Gastrocnemius medialis (tissue), 4 donors: ENCODE data around the gene SLAIN1.

Experiments used
- CTCF ChIP-seq, 5 experiments: fragments of 450-650 bp in 3 of 5; fragments of 200-600 bp in 2 of 5; sonication (generic) in 2 of 5; IDR thresholded peaks in 4 of 5; conservative IDR thresholded peaks in 1 of 5; 1 replicate in 4 of 5; 2 replicates in 1 of 5; pipeline ENCODE4 v1.5.1; 2016 to 2019; ENCODE audit warnings: antibody characterized with exemption in 5 of 5, mild to moderate bottlenecking in 3 of 5, moderate library complexity in 3 of 5
- POLR2A ChIP-seq, 2 donors: fragments of 450-650 bp; IDR thresholded peaks; one replicate each; pipeline ENCODE4 v1.6.1; 2017; ENCODE audit warnings: antibody characterized with exemption in 2 of 2, mild to moderate bottlenecking in 2 of 2, moderate library complexity in 2 of 2

GRCh38 chr13:77767413-77767812, 69.9 kb downstream of the SLAIN1 start:
- TF ChIP-seq CTCF (IDR thresholded peaks at IDR 0.05 in 4 of 5, conservative IDR thresholded peaks at IDR 0.05 in 1 of 5) (no peak), POLR2A (IDR thresholded peaks at IDR 0.05) (no peak)
